ENCODE measurements around the gene SLC25A27.

Gene SLC25A27

DNA sequence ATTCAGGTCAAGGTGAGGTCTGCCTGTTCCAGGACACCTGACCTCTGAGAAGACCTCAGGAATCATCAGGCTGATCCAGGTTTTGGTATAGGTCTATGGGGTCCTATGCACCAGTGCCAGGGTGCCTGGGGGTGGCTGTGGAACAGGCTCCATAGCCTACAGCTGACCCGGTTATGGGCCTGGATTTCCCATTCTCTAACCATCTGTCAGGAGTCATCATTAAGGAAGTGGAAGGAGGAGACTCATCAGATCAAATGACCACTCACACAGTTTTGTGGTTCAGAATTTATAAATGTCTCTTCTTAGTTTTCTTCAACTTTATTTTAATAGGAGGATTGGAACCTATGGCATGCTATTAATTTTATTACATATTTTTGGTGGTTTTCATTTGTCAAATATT, 67.6 kb downstream of the SLC25A27 start:
- no peak for DNase-seq
